ENCODE data around the gene TPPP2.

The TPPP2 gene

GRCh38 chr14:21081521-21082142, 51.6 kb downstream of the TPPP2 start:
- DNase-seq = no peak

Data from NCI-H446 (cell line).